ENCODE measurements around the gene YEATS2.

DNA sequence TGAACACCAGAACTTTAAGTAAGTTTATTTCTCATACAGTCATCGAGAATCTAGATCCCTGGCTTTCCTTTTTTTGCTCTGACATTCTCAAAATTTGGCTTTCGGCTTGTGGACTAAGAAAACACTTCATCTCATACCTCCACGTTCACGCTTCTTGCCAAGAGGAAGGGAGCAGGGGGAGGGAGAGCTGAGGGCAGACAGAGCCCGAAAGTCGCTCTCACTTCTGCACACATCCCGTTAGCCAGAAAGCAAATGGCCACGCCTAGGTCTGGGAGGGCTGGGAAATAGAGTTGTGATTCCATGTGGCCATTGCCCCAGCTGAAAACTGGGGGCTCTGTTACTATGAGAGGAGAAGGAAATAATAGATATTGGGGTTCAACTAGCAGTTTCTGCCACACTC is 70.5 kb downstream of the YEATS2 start:
- TF ChIP-seq, protein P1, sequence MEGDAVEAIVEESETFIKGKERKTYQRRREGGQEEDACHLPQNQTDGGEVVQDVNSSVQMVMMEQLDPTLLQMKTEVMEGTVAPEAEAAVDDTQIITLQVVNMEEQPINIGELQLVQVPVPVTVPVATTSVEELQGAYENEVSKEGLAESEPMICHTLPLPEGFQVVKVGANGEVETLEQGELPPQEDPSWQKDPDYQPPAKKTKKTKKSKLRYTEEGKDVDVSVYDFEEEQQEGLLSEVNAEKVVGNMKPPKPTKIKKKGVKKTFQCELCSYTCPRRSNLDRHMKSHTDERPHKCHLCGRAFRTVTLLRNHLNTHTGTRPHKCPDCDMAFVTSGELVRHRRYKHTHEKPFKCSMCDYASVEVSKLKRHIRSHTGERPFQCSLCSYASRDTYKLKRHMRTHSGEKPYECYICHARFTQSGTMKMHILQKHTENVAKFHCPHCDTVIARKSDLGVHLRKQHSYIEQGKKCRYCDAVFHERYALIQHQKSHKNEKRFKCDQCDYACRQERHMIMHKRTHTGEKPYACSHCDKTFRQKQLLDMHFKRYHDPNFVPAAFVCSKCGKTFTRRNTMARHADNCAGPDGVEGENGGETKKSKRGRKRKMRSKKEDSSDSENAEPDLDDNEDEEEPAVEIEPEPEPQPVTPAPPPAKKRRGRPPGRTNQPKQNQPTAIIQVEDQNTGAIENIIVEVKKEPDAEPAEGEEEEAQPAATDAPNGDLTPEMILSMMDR (IDR thresholded peaks at IDR 0.05 in 4 of 5, conservative IDR thresholded peaks at IDR 0.05 in 1 of 5) = no peak
- no peak for TF ChIP-seq POLR2A (IDR thresholded peaks at IDR 0.05)
